Adrenal gland (tissue), 5 donors: ENCODE data around the gene TBC1D3E.
"Not testable (repeated sequence)": the region's sequence is repeated elsewhere in the genome, so short reads cannot be mapped to it uniquely, and the experiment has no call there.

ENCODE experiments used
- POLR2A ChIP-seq, 2 donors: fragments of 450-650 bp; IDR thresholded peaks; one replicate each; pipeline ENCODE4 v1.6.1; 2017; ENCODE audit warnings: antibody characterized with exemption in 2 of 2, mild to moderate bottlenecking in 2 of 2, moderate library complexity in 1 of 2
- TF ChIP-seq, protein P1 (sequence below), 6 experiments: fragments of 450-650 bp in 4 of 6; fragments of 200-600 bp in 2 of 6; sonication (generic) in 1 of 6; IDR thresholded peaks; 1 replicate in 5 of 6; 2 replicates in 1 of 6; pipeline versions ENCODE4 v1.5.1 to v1.8.0; 2016 to 2021; ENCODE audit warnings: antibody characterized with exemption in 6 of 6, mild to moderate bottlenecking in 2 of 6, moderate library complexity in 1 of 6
- donor health status: DM: no; HTN: no; CAD: no.

DNA sequence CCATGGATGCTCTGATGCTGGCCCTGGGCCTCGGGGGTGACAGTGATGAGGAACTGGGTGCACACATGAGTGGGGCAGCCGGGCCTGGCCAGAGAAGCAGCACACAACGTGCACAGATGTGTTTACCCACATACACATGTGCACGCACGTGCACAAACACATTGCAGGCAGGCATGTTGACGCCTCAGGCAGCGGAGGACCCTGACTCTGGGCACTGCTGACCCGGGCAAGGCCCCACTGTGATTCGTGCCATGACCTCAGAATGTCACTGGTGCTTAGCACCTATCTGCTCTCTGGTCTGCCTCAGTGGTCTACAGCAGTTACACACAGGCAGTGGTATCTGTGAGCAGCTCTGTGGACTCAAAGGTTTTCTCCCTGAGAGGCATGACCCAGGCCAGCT lies at the start of gene TBC1D3E:
- TF ChIP-seq, protein P1, sequence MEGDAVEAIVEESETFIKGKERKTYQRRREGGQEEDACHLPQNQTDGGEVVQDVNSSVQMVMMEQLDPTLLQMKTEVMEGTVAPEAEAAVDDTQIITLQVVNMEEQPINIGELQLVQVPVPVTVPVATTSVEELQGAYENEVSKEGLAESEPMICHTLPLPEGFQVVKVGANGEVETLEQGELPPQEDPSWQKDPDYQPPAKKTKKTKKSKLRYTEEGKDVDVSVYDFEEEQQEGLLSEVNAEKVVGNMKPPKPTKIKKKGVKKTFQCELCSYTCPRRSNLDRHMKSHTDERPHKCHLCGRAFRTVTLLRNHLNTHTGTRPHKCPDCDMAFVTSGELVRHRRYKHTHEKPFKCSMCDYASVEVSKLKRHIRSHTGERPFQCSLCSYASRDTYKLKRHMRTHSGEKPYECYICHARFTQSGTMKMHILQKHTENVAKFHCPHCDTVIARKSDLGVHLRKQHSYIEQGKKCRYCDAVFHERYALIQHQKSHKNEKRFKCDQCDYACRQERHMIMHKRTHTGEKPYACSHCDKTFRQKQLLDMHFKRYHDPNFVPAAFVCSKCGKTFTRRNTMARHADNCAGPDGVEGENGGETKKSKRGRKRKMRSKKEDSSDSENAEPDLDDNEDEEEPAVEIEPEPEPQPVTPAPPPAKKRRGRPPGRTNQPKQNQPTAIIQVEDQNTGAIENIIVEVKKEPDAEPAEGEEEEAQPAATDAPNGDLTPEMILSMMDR (IDR thresholded peaks at IDR 0.05): not testable (repeated sequence)
- TF ChIP-seq POLR2A (IDR thresholded peaks at IDR 0.05): not testable (repeated sequence)
